HG02610 (cell line): ENCODE measurements around the gene ZC3H8.
"Not testable (repeated sequence)": the region's sequence is repeated elsewhere in the genome, so short reads cannot be mapped to it uniquely, and the experiment has no call there.

Source experiments
- ATAC-seq: cut with Tn5 transposase; IDR thresholded peaks from one replicate; pipeline ENCODE4 v1.9.1; 2021; ENCODE audit warnings: mild to moderate bottlenecking, moderate library complexity; ENCODE audit not compliant: unreplicated experiment

The ZC3H8 gene

GRCh38 chr2:112254466-112255240 lies at the start of gene ZC3H8:
Gene ZC3H8, minus strand, starts transcription at chr2:112255042. Its CDS starts 61 bp downstream, at chr2:112254981.
- peak; percentile 85 for ATAC-seq

GRCh38 chr2:112304298-112304941 lies 49.6 kb upstream of the ZC3H8 start:
- ATAC-seq = peak; percentile 72

GRCh38 chr2:112301973-112302372 lies 47.1 kb upstream of the ZC3H8 start:
- no peak for ATAC-seq

- no peak for ATAC-seq
Observed at GRCh38 chr2:112301171-112301584, 46.3 kb upstream of the ZC3H8 start.

- no peak for ATAC-seq
Observed at GRCh38 chr2:112296407-112296806, 41.6 kb upstream of the ZC3H8 start.

- ATAC-seq = no peak
Observed at GRCh38 chr2:112295407-112296078, 40.7 kb upstream of the ZC3H8 start.

- no peak for ATAC-seq
Observed at GRCh38 chr2:112293636-112294401, 39.0 kb upstream of the ZC3H8 start.

GRCh38 chr2:112290648-112291047 lies 35.8 kb upstream of the ZC3H8 start:
- no peak for ATAC-seq

GRCh38 chr2:112290088-112290487 lies 35.2 kb upstream of the ZC3H8 start:
- ATAC-seq = no peak

GRCh38 chr2:112283535-112283934 lies 28.7 kb upstream of the ZC3H8 start:
- not testable (repeated sequence) for ATAC-seq

GRCh38 chr2:112282066-112282465 lies 27.2 kb upstream of the ZC3H8 start:
- ATAC-seq = not testable (repeated sequence)

GRCh38 chr2:112277596-112278220 lies 22.9 kb upstream of the ZC3H8 start:
- no peak for ATAC-seq

- no peak for ATAC-seq
Observed at GRCh38 chr2:112276954-112277353, 22.1 kb upstream of the ZC3H8 start.

- ATAC-seq = peak; percentile 58
Observed at GRCh38 chr2:112275887-112276773, 21.3 kb upstream of the ZC3H8 start.

GRCh38 chr2:112275311-112275886 lies 20.6 kb upstream of the ZC3H8 start, which contains the start of gene ZC3H6:
Gene ZC3H6, plus strand, starts transcription at chr2:112275597. Its CDS starts 398 bp downstream, at chr2:112275995.
- peak; percentile 94 for ATAC-seq

- no peak for ATAC-seq
Observed at GRCh38 chr2:112273349-112273748, 18.5 kb upstream of the ZC3H8 start.

GRCh38 chr2:112272669-112273068 lies 17.8 kb upstream of the ZC3H8 start:
- ATAC-seq = no peak

GRCh38 chr2:112268547-112268946 lies 13.7 kb upstream of the ZC3H8 start:
- no peak for ATAC-seq

- ATAC-seq = no peak
Observed at GRCh38 chr2:112262876-112263275, 8.0 kb upstream of the ZC3H8 start.
